PFSK-1 (cell line): ENCODE measurements around the gene LEMD2.

ENCODE experiments used
- FOXP2 ChIP-seq: optimal IDR thresholded peaks from 2 replicates; pipeline ENCODE3; 2011; ENCODE audit warnings: borderline replicate concordance, control low read depth, inconsistent platforms; ENCODE audit not compliant: insufficient read depth; ENCODE audit errors: extremely low read length, extremely low read depth
- POLR2AphosphoS5 ChIP-seq: IDR thresholded peaks from 2 replicates; pipeline ENCODE4 v1.6.1; 2012; ENCODE audit warnings: low read depth, mild to moderate bottlenecking, control low read depth, low read length, moderate library complexity
- REST ChIP-seq, 2 experiments: IDR thresholded peaks; 2 replicates each; pipeline versions ENCODE4 v1.6.1 to v1.8.0; 2011 to 2012; ENCODE audit warnings: low read depth in 2 of 2, low read length in 2 of 2, control low read depth in 1 of 2, inconsistent platforms in 1 of 2, mild to moderate bottlenecking in 1 of 2, moderate library complexity in 1 of 2; ENCODE audit not compliant: insufficient read depth in 1 of 2
- SIN3A ChIP-seq: IDR thresholded peaks from 2 replicates; pipeline ENCODE4 v1.6.1; 2012; ENCODE audit warnings: mild to moderate bottlenecking, low read length, moderate library complexity, borderline replicate concordance; ENCODE audit not compliant: insufficient read depth
- TAF1 ChIP-seq: IDR thresholded peaks from 2 replicates; pipeline ENCODE4 v1.6.1; 2012; ENCODE audit warnings: low read length, control low read depth, borderline replicate concordance; ENCODE audit not compliant: insufficient read depth

The LEMD2 gene

DNA sequence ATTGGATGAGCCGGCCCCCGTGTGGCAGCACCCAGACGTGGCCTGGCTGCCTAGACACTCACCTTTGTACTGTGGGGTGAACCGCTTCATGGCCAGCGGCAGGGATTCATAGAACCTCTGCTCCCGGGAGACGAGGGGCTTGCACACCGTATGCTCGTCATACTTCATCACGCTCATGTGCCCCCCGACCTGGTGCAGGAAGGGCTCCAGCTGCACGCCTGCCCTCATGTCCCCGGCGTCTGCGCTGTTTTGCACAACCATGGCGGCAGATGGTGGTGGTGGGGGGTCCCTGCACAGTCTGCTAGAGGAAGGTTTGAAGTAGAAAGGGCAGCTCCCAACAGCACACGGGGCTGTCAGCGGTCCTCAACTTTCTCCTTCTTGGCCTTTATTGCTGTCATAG, 53.7 kb downstream of the LEMD2 start:
- TF ChIP-seq TAF1 (no peak), REST (IDR thresholded peaks at IDR 0.05; ENCODE audit: insufficient read depth in 1 of 2, low read depth in 2 of 2, low read length in 2 of 2) (no peak), POLR2AphosphoS5 (no peak), SIN3A (no peak), FOXP2 (no peak)

- TF ChIP-seq FOXP2 (no peak), TAF1 (no peak), REST (IDR thresholded peaks at IDR 0.05; ENCODE audit: insufficient read depth in 1 of 2, low read depth in 2 of 2, low read length in 2 of 2) (no peak)
These were observed 55.3 kb downstream of the LEMD2 start for GRCh38 chr6:33733709-33734007.

GRCh38 chr6:33732817-33733708, 55.9 kb downstream of the LEMD2 start:
- no peak for TF ChIP-seq POLR2AphosphoS5
- no peak for TF ChIP-seq TAF1
- no peak for TF ChIP-seq SIN3A
- TF ChIP-seq FOXP2 = no peak
- no peak for TF ChIP-seq REST (IDR thresholded peaks at IDR 0.05; ENCODE audit: insufficient read depth in 1 of 2, low read depth in 2 of 2, low read length in 2 of 2)

- TF ChIP-seq FOXP2 (no peak), REST (IDR thresholded peaks at IDR 0.05; ENCODE audit: insufficient read depth in 1 of 2, low read depth in 2 of 2, low read length in 2 of 2) (no peak), SIN3A (no peak), TAF1 (no peak), POLR2AphosphoS5 (no peak)
These were observed 56.5 kb downstream of the LEMD2 start for GRCh38 chr6:33732385-33732784.
